Measurements from ENCODE around the gene FAM114A1.

GRCh38 chr4:38989487-38989886 lies 121.9 kb downstream of the FAM114A1 start:
- TF ChIP-seq TSHZ1 (tag by site-specific recombination; IDR thresholded peaks at IDR 0.05; ENCODE audit: borderline replicate concordance) = no peak
- no peak for TF ChIP-seq ZNF335 (tag by site-specific recombination; conservative IDR thresholded peaks at IDR 0.05)
- no peak for TF ChIP-seq GFI1B (tag by site-specific recombination; IDR thresholded peaks at IDR 0.05)
- TF ChIP-seq, protein P1, sequence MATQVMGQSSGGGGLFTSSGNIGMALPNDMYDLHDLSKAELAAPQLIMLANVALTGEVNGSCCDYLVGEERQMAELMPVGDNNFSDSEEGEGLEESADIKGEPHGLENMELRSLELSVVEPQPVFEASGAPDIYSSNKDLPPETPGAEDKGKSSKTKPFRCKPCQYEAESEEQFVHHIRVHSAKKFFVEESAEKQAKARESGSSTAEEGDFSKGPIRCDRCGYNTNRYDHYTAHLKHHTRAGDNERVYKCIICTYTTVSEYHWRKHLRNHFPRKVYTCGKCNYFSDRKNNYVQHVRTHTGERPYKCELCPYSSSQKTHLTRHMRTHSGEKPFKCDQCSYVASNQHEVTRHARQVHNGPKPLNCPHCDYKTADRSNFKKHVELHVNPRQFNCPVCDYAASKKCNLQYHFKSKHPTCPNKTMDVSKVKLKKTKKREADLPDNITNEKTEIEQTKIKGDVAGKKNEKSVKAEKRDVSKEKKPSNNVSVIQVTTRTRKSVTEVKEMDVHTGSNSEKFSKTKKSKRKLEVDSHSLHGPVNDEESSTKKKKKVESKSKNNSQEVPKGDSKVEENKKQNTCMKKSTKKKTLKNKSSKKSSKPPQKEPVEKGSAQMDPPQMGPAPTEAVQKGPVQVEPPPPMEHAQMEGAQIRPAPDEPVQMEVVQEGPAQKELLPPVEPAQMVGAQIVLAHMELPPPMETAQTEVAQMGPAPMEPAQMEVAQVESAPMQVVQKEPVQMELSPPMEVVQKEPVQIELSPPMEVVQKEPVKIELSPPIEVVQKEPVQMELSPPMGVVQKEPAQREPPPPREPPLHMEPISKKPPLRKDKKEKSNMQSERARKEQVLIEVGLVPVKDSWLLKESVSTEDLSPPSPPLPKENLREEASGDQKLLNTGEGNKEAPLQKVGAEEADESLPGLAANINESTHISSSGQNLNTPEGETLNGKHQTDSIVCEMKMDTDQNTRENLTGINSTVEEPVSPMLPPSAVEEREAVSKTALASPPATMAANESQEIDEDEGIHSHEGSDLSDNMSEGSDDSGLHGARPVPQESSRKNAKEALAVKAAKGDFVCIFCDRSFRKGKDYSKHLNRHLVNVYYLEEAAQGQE (tag by site-specific recombination; IDR thresholded peaks at IDR 0.05) = no peak

All from HEK293 (cell line).